BLaER1 treated with 17β-estradiol and CSF1 and Interleukin-3, amounts not matched to agents 10 nM and 100 nM (cell line): Measurements from ENCODE around the gene GPR158.

Experiments
- H3K27ac ChIP-seq, 11 experiments: shearing (Covaris generic); formaldehyde crosslinking; 2 replicates each; pipeline ENCODE4 v1.8.1; 2022
- H3K27me3 ChIP-seq, 11 experiments: shearing (Covaris generic); formaldehyde crosslinking; 2 replicates each; pipeline ENCODE4 v1.8.1; 2022
- H3K36me3 ChIP-seq, 11 experiments: shearing (Covaris generic); formaldehyde crosslinking; 2 replicates each; pipeline ENCODE4 v1.8.1; 2022
- H3K4me1 ChIP-seq, 10 experiments: shearing (Covaris generic); formaldehyde crosslinking; 2 replicates each; pipeline ENCODE4 v1.8.1; 2022
- H3K4me2 ChIP-seq, 11 experiments: shearing (Covaris generic); formaldehyde crosslinking; 2 replicates each; pipeline ENCODE4 v1.8.1; 2022
- H3K4me3 ChIP-seq, 10 experiments: shearing (Covaris generic); formaldehyde crosslinking; 2 replicates each; pipeline ENCODE4 v1.8.1; 2022
- H3K9ac ChIP-seq, 11 experiments: shearing (Covaris generic); formaldehyde crosslinking; 2 replicates each; pipeline ENCODE4 v1.8.1; 2022
- H3K9me3 ChIP-seq, 11 experiments: shearing (Covaris generic); formaldehyde crosslinking; replicated peaks in 1 of 11; 2 replicates each; pipeline ENCODE4 v1.8.1; 2022
- H4K20me1 ChIP-seq, 11 experiments: shearing (Covaris generic); formaldehyde crosslinking; 2 replicates each; pipeline ENCODE4 v1.8.1; 2022
- Cebpa-rat ChIP-seq, 11 experiments: shearing (Covaris generic); IDR thresholded peaks; 2 replicates each; pipeline ENCODE4 v1.8.1; 2022

Gene GPR158

GRCh38 chr10:25191162-25191895 lies 16.5 kb downstream of the GPR158 start:
- no peak overlapping the region for H3K27ac ChIP-seq
- peaks cover 0 to 4% (median 0%) of the 10 kb centered on the region in 11 experiments; a peak in 3 of 22 replicates for H3K9me3 ChIP-seq
- H3K27me3 ChIP-seq, result no peaks in the 10 kb centered on the region
- no peak overlapping the region for H3K4me2 ChIP-seq
- H3K4me3 ChIP-seq, result no peak overlapping the region
- no peak overlapping the region for H3K9ac ChIP-seq
- H3K36me3 ChIP-seq, result no peaks in the 10 kb centered on the region
- TF ChIP-seq Cebpa-rat (IDR thresholded peaks at IDR 0.05), result no peak
- H3K4me1 ChIP-seq, result no peaks in the 10 kb centered on the region
- no peaks in the 10 kb centered on the region for H4K20me1 ChIP-seq

DNA sequence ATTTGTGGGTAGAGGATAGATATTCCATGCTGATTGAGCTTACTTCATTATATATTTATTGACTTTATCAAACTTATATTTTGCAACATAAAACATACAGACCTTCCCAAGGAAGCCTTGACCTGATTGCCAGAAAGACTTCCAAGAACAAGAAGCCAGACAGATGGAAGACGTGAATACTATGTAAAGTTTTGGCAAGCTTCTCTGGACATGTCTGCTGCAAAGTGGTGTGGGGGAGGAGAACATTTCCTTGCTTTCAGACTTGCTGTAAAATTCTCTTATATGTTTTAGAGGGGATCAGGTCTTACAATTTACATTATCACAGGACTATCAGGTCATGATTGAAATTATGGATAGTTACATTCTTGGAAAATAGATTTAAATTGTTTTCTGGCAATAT lies 23.4 kb downstream of the GPR158 start:
- no peaks in the 10 kb centered on the region for H3K27me3 ChIP-seq
- H3K4me2 ChIP-seq, result no peak overlapping the region
- TF ChIP-seq Cebpa-rat (IDR thresholded peaks at IDR 0.05), result no peak
- no peaks in the 10 kb centered on the region for H4K20me1 ChIP-seq
- H3K4me3 ChIP-seq, result no peak overlapping the region
- H3K9ac ChIP-seq, result no peak overlapping the region
- no peaks in the 10 kb centered on the region for H3K36me3 ChIP-seq
- H3K4me1 ChIP-seq, result no peaks in the 10 kb centered on the region
- peaks cover 0 to 10% (median 0%) of the 10 kb centered on the region in 11 experiments; a peak in 3 of 22 replicates for H3K9me3 ChIP-seq
- H3K27ac ChIP-seq, result no peak overlapping the region

GRCh38 chr10:25206693-25207414 lies 32.1 kb downstream of the GPR158 start:
- H3K9ac ChIP-seq, result no peak overlapping the region

DNA sequence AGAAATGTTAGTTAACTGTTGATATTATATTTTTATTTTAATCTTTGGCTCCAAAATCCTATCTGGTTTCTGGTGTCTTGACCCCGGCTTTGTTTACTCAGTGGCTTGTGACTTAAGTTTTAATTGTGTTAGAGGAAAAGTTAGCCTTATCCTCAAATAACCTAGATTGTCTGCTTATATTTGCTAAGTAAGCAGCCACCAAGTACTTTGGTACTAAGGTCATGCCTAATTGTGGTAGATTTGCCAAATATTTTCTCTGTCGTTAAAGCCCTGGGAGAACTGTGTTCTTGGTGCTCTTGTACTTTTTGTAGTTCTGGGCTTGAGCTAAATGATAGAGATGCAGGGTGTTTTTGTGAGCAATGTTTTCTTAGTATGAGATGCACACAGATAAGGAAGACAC lies 34.8 kb downstream of the GPR158 start:
- no peak for TF ChIP-seq Cebpa-rat (IDR thresholded peaks at IDR 0.05)

More at GRCh38 chr10:25206693-25207414, 32.1 kb downstream of the GPR158 start:
- no peaks in the 10 kb centered on the region for H3K4me1 ChIP-seq
- no peaks in the 10 kb centered on the region for H3K36me3 ChIP-seq
- TF ChIP-seq Cebpa-rat (IDR thresholded peaks at IDR 0.05), result no peak
- H3K4me3 ChIP-seq, result no peak overlapping the region
- no peak overlapping the region for H3K4me2 ChIP-seq
- H3K9me3 ChIP-seq, result peaks cover 0 to 4% (median 0%) of the 10 kb centered on the region in 11 experiments; a peak in 1 of 22 replicates
- H3K27ac ChIP-seq, result no peak overlapping the region
- no peaks in the 10 kb centered on the region; a peak in 1 of 22 replicates for H4K20me1 ChIP-seq
- no peaks in the 10 kb centered on the region for H3K27me3 ChIP-seq

DNA sequence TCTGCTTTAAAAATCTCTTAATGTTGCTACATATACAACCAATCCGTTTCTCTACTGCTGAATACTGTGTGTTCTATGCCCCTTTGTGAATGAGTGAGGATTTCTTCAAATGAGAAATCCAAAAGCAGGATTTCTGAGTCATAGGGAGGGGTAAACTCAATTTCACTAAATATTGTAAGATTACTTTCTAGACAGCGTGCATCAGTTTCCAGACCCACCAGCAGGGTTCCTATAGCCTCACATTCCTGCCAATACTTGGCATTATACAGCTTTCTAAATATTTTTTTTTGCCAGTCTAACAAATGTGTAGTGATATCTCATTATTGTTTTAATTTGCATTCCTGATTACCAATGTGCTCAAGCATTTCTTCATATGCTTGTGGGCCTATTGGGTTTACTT lies 35.5 kb downstream of the GPR158 start:
- H3K4me3 ChIP-seq, result no peak overlapping the region
- no peaks in the 10 kb centered on the region for H3K9me3 ChIP-seq
- H3K4me1 ChIP-seq, result no peaks in the 10 kb centered on the region
- H3K27me3 ChIP-seq, result no peaks in the 10 kb centered on the region
- no peak overlapping the region for H3K27ac ChIP-seq
- TF ChIP-seq Cebpa-rat (IDR thresholded peaks at IDR 0.05), result no peak
- H3K4me2 ChIP-seq, result no peak overlapping the region
- H3K36me3 ChIP-seq, result no peaks in the 10 kb centered on the region
- no peaks in the 10 kb centered on the region; a peak in 1 of 22 replicates for H4K20me1 ChIP-seq
- H3K9ac ChIP-seq, result no peak overlapping the region

More for the DNA sequence above, 34.8 kb downstream of the GPR158 start:
- Histone ChIP-seq H3K4me3 (no peak overlapping the region), H3K27ac (no peak overlapping the region), H3K27me3 (no peaks in the 10 kb centered on the region), H4K20me1 (no peaks in the 10 kb centered on the region; a peak in 1 of 22 replicates), H3K4me1 (no peaks in the 10 kb centered on the region), H3K9ac (no peak overlapping the region), H3K36me3 (no peaks in the 10 kb centered on the region), H3K9me3 (no peaks in the 10 kb centered on the region), H3K4me2 (no peak overlapping the region)

- Histone ChIP-seq H3K9me3 (no peaks in the 10 kb centered on the region), H3K27me3 (no peaks in the 10 kb centered on the region), H3K27ac (no peak overlapping the region), H3K4me3 (no peak overlapping the region), H3K4me1 (no peaks in the 10 kb centered on the region), H3K9ac (no peak overlapping the region), H4K20me1 (no peaks in the 10 kb centered on the region), H3K36me3 (no peaks in the 10 kb centered on the region), H3K4me2 (no peak overlapping the region)
- TF ChIP-seq Cebpa-rat (IDR thresholded peaks at IDR 0.05), result no peak
These were observed 45.4 kb downstream of the GPR158 start for GRCh38 chr10:25220156-25220555.

DNA sequence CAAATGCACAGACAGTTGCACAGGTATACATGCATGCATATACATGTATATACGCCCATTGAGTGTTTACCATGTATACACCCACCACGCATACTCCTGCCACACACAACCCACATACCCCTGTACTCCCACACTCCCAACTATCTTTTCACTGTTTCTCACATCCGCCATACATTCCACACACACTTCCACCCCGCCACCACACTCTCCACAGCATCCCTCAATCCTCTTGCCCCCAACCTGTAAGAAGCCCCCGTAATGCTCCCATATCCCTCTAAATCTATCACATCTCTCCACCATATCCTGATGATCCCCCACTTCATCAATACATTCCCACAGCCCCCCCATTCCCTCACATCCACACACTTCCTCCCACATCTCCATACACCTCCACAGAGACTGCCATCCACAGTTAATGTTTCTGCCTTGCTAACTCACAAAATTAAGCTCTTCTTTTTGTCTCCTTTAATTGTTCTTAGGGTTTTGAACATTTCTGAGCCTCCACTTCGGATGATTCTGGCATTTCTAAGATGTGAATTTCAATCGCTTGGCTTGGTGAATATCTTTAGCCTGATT lies 47.4 kb downstream of the GPR158 start:
- Histone ChIP-seq H3K27ac (no peak overlapping the region), H3K36me3 (no peaks in the 10 kb centered on the region), H4K20me1 (no peaks in the 10 kb centered on the region)

DNA sequence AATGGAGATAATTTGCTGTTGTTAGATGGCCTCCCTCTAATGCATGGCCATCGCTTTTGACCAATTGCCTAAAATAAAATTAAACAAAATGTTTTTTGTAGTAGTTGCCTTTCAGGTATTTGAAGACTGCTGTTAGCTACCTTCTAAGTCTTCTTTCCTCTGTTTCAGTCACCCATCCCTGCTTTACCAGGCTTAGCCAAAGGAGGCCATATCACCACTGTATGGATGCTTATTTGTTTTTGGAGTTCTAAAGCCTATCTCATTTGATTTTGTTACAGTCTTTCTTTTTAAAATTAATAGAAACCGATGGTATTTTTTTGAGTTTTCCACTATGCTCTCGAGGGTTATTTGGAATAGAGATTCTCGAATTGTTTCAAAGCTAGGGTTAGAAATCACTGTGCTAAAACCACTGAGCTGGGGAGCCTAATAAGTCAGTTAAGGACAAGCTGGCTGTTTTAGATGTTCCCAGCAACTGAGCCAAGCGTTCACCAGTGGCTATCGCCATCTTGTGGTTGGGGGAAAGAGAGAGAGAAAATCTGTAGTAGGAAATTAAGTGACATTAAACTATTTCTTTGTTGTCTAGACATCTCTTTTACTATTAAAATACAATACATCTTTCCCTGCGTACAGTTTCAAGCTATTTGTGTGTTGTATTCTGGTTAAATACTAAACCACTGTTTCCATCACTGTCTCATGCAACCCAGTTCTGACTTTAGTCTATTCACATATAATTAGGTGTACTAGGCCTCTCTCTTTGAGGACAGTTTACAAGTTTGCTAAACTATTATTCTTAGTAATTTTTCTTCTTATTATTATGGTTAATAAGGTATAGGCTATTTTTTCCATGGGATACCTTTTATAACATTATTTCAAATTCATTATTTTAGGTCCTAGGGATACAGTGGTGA lies 52.2 kb downstream of the GPR158 start:
- no peaks in the 10 kb centered on the region for H3K27me3 ChIP-seq
- H3K9me3 ChIP-seq, result no peaks in the 10 kb centered on the region
- H3K27ac ChIP-seq, result no peak overlapping the region
- H3K4me3 ChIP-seq, result no peak overlapping the region
- no peaks in the 10 kb centered on the region for H3K4me1 ChIP-seq
- no peaks in the 10 kb centered on the region for H3K36me3 ChIP-seq
- H3K4me2 ChIP-seq, result no peak overlapping the region
- H4K20me1 ChIP-seq, result no peaks in the 10 kb centered on the region
- no peak for TF ChIP-seq Cebpa-rat (IDR thresholded peaks at IDR 0.05)
- no peak overlapping the region for H3K9ac ChIP-seq

More for the DNA sequence above, 47.4 kb downstream of the GPR158 start:
- H3K9me3 ChIP-seq, result no peaks in the 10 kb centered on the region
- H3K4me1 ChIP-seq, result no peaks in the 10 kb centered on the region
- H3K27me3 ChIP-seq, result no peaks in the 10 kb centered on the region
- no peak for TF ChIP-seq Cebpa-rat (IDR thresholded peaks at IDR 0.05)
- H3K4me3 ChIP-seq, result no peak overlapping the region
- H3K4me2 ChIP-seq, result no peak overlapping the region
- H3K9ac ChIP-seq, result no peak overlapping the region

DNA sequence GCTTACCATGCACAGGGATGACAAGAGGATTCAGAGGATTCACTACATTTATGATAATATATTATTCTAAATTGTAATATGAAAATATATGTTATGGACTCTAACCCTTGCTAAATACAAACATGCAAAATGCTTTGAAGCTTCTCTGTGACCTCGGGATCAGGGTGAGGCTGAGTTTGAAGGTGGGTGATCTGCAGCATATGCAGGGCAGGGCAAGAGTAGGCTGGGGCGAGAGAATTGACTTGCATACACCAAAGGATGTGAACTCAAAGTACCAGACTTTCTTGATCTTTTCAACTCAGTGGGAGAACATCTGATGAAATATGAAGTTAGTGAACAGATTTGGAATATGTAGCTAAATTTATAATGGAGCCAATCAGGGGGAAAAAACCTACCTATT lies 57.0 kb downstream of the GPR158 start:
- H3K4me1 ChIP-seq, result no peaks in the 10 kb centered on the region
- no peak for TF ChIP-seq Cebpa-rat (IDR thresholded peaks at IDR 0.05)
- no peaks in the 10 kb centered on the region for H4K20me1 ChIP-seq
- no peak overlapping the region for H3K4me2 ChIP-seq
- no peaks in the 10 kb centered on the region for H3K27me3 ChIP-seq
- H3K9ac ChIP-seq, result no peak overlapping the region
- H3K9me3 ChIP-seq, result no peaks in the 10 kb centered on the region; a peak in 1 of 22 replicates
- H3K36me3 ChIP-seq, result no peaks in the 10 kb centered on the region
- no peak overlapping the region for H3K27ac ChIP-seq
- no peak overlapping the region for H3K4me3 ChIP-seq
